Islet of Langerhans (tissue), 1 donor: Measurements from ENCODE around the gene FRMD4A.

ENCODE experiments used
- FAIRE-seq: peaks from one replicate; lab custom pipeline; 2011; peaks lifted over from hg19 to GRCh38; lab: Jason Lieb, UNC

FRMD4A gene

DNA sequence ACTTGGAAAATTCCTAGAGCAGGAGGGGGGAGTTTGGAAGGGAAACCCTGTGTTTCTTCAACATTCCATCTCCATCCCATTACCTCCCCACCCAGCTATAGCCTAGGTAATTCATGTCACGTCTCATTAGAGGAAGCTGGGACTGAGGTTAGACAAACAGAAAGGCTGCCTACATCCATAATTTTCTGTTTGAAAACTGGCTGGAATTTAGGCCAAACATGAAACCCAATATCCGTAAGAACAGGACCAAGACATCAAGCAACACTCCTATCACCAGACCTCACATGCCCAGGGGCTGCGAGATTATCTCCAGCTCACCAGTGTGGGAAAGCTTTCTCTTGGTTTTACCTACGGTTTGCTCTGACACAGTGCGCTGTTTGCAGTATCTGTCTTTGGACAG lies 316.3 kb downstream of the FRMD4A start:
- no peak for FAIRE-seq

DNA sequence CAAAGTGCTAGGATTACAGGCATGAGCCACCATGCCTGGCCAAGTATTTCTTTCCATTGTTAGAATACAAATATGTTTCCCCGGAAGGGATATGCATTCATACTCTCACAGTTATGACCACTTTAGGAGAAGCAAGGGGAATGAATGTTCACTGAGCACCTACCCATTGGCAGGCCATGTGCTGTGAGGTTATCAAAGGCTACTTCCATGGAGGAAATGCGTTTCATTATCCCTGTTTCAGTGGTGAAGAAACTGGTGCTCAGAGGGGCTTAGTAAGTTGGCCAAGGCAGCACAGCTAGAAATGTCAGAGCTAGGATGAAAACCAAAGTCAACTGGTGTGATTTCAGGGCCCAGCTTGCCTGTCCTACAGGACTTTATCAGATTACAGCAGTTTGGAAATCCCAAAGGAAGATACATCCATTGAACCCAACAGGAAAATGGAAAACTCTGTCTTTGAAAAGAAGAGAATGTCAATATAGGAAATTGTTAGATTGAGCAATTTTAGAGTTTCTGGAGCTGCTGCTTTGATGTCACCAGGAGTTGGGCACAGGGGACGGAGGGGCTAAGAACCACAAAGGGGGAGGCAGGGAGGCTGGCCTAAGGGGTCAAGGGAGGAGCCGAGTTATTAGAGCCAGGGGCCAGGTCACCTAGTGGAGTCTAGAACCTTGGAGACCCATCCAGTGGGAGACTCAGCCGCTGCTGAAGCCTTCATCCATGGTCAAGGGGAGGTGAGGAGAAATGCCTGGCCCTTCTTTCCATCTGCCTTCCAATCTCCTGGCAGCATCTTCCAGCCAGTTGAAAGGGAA lies 319.8 kb downstream of the FRMD4A start:
- FAIRE-seq: no peak

GRCh38 chr10:14010101-14010558 lies 320.6 kb downstream of the FRMD4A start:
- no peak for FAIRE-seq

DNA sequence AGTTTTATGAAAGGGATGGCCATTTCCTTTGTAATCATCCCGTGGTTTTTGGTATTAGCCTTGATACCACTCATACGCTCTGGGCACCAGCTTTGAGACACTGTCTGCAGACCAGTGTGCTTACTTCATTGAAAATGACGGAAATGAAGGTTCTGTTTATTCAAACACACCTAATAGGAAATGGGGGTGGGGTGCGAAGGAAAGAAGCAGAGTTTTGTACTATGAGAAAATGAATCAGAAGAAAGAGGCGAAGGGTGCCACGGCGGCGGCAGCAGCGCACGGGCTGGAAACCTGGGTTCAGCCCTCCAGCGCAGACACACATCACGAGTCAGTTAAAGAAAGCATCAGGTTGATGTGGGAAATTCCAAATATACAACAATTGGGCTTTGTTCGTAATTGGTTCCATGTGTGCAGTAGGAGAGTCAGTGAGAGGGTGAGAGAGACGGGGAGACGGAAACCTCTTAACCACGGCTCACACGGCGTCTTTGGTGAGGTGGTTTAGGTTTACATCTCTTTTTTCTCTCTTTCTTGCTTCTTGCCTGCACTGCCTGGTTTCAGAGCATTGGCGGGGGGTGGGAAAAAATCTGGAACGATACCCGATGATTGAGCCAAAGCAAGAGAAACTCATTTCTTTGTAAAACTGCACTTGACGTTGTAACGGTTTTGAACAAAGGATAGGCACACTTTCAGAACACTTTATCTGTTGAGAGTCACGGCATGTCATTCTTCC lies 321.2 kb downstream of the FRMD4A start:
- no peak for FAIRE-seq

GRCh38 chr10:14008740-14009080 lies 322.0 kb downstream of the FRMD4A start:
- FAIRE-seq: no peak

DNA sequence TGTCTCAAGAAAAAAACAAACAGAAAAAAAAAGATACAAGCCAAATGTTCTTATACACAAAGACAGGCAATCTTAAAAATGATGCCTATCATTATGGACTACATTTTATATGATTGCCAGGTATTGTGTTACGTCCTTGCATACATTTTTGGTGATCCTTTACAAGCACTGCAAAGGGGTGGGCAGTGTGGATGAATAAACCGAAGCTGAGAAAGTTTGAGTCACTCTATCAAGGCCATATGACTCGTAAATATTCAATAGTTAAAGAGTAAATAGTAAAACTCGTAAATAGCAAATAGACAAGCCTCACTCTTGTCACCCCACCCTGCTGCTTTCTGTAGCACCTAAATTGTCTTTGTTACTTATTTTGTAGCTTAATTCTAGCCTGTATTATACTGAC lies 326.2 kb downstream of the FRMD4A start:
- no peak for FAIRE-seq

- FAIRE-seq: no peak
Measured at GRCh38 chr10:14003517-14004184, 327.1 kb downstream of the FRMD4A start.

GRCh38 chr10:14001298-14002040 lies 329.3 kb downstream of the FRMD4A start:
- no peak for FAIRE-seq

DNA sequence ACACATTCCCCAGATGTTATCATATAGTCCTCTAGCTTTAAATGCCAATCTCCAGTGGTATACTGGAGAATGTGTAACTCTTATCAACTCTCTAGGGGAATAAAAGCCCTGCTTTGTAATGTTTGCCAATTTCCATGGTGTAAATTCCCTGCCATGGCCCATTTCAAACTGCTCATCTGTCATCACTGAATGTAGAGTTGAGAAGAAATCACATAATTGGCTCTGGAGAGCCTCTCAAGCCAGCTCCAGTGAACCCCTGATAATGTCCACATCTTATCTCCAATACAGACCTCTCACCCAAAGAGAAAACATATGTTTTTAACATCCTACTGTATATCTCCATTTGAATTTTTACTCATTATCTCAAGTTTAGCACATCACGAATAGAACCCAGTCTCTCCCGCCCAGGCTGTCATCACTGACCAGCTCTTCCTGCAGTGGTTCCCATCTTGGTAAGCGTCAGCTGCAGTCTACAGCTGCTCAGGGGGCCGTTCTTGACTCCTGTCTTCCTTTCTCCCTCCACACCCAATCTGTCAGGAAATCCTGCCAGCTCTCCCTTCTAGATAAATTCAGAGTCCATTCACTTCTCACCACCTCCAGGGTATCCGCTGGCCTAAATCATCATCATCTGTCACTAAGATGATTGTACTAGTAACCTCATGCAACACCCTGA lies 332.4 kb downstream of the FRMD4A start:
- no peak for FAIRE-seq

- FAIRE-seq: no peak
Measured at GRCh38 chr10:13997650-13998049, 333.1 kb downstream of the FRMD4A start.

- no peak for FAIRE-seq
Measured at GRCh38 chr10:13994932-13995331, 335.8 kb downstream of the FRMD4A start.

- no peak for FAIRE-seq
Measured at GRCh38 chr10:13993673-13994089, 337.0 kb downstream of the FRMD4A start.

- no peak for FAIRE-seq
Measured at GRCh38 chr10:13993169-13993568, 337.6 kb downstream of the FRMD4A start.

- no peak for FAIRE-seq
Measured at GRCh38 chr10:13991353-13991752, 339.4 kb downstream of the FRMD4A start.

GRCh38 chr10:13990946-13991345 lies 339.8 kb downstream of the FRMD4A start:
- no peak for FAIRE-seq

DNA sequence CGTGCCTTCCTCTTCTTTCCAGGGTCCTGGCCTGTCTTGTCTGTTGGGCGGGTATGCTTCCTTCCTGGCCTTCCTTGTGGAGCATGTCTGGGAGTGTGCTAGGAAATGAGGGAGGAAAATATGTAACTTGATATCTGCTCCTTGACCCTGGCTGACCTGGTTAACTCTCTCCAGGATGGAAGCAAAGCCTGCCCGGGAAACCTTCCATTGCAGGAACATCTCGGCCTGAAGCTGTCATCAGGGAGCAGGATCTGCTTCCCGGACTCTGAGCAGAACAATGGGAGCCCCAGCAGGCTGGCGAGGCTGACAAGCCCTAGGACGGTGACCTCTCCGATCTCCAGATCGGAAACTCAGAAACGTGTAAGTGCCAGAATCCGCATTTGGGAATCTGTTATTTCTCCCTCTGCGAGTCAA lies 340.3 kb downstream of the FRMD4A start:
- no peak for FAIRE-seq

- FAIRE-seq: no peak
Measured at GRCh38 chr10:13989616-13990015, 341.1 kb downstream of the FRMD4A start.

GRCh38 chr10:13987446-13987845 lies 343.3 kb downstream of the FRMD4A start:
- no peak for FAIRE-seq

- no peak for FAIRE-seq
Measured at GRCh38 chr10:13984647-13985155, 346.0 kb downstream of the FRMD4A start.

DNA sequence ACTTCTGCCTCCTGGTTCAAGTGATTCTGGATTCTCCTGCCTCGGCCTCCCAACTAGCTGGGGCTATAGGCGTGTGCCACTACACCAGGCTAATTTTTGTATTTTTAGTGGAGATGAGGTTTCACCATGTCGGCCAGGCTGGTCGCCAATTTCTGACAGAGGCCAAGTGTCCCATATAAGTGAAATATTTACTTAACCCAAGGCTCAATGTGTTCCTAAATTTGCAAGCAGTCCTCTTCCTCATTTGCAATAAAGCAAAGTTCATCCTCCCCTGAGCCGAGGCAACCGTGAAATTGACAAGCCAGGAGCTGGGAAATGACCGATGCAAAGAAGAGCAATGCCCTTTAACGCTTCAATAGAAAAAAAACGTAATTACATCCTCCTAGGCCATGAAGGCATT lies 347.7 kb downstream of the FRMD4A start:
- FAIRE-seq: no peak

DNA sequence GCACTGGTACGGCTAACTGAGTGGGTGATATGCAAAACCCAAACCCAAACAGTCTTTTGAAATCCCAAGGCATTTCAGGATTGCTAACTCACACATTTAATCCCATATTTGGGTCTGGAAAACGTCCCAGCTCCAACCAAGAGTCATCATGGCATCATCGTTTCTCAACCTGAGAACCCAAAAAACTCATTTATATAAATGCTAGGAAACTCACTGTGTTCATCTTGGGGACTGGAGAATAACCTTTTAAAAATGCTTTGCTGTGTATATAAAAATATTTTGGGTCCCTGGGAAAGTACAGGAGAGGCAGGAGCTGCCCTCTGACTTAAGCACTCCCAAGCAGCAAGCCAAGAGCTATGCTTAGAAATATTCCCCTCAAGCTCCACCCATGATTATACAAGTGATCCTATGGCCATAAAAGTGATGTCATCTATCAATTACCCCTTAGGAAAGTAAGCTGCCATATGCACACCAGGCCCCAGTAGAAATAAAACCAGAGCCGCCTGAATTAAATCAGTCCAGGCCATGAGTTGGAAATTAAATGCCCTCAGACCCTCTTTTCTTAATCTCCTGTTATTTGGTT lies 352.1 kb downstream of the FRMD4A start:
- FAIRE-seq: no peak
